Measurements from ENCODE around the gene THRB. TPM values are rescaled to one million over a fixed set of nuclear protein-coding genes. Genes with fewer than 3 reads are reported as not detected.

The THRB gene
- total and polyA plus RNA-seq, 5 experiments from 2014 or later: not detected

DNA sequence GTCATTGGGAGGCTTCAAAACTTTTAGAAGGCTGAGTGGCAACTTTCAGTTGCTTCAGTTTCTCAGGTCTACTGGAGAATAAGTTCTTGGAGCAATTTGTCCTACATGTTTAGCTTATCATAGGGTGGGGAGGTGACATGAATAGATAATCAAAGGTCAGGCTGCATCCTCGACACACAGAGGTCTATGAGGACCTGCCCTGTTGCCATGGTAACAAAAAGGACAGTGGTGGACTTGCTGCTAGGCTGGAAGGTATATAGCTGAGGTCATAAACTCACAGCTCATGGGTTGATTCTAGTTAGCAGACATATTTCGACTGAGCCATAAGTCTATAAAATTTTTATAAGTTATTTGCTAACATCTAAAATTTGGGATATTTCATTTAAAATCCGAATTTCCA lies 267.0 kb downstream of the THRB start:
- Mint-ChIP-seq H3K36me3 (no peaks in the 10 kb centered on the region), H3K27me3 (no peaks in the 10 kb centered on the region), H3K27ac (no peak overlapping the region), H3K4me3 (no peak overlapping the region), H3K9me3 (no peaks in the 10 kb centered on the region), H3K4me1 (peaks cover 0 to 4% (median 0%) of the 10 kb centered on the region in 4 donors)
- POLR2A ChIA-PET: no interaction called here
- DNase-seq (no peak), ATAC-seq (no peak)

DNA sequence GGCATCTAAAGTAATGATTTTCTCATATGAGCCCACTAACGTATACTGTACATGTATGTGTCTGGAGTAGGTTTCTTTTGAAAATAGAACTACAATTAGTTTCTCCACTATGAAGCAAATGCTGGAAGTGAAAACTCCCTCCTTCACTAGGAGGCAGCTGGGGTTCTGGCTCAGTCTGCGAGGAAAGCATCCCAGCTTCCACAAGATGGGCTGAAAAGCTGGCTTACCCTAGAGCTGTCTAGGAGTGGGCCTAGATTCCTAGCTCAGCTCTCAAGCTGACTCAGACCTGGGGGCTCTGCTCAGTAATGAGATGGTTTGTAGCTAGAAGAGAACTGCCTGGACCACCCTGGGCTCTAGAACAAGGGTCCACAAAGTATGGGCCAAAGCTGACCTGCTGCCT lies 268.3 kb downstream of the THRB start:
- peaks cover 0 to 4% (median 0%) of the 10 kb centered on the region in 4 donors for H3K4me1 Mint-ChIP-seq
- no peaks in the 10 kb centered on the region for H3K36me3 Mint-ChIP-seq
- H3K9me3 Mint-ChIP-seq: no peaks in the 10 kb centered on the region
- POLR2A ChIA-PET: no interaction called here
- H3K27ac Mint-ChIP-seq: no peak overlapping the region
- H3K4me3 Mint-ChIP-seq: no peak overlapping the region
- DNase-seq (no peak), ATAC-seq (peak in 1 of 2 donors; percentile 18)
- peaks cover 0 to 7% (median 4%) of the 10 kb centered on the region in 5 donors for H3K27me3 Mint-ChIP-seq

DNA sequence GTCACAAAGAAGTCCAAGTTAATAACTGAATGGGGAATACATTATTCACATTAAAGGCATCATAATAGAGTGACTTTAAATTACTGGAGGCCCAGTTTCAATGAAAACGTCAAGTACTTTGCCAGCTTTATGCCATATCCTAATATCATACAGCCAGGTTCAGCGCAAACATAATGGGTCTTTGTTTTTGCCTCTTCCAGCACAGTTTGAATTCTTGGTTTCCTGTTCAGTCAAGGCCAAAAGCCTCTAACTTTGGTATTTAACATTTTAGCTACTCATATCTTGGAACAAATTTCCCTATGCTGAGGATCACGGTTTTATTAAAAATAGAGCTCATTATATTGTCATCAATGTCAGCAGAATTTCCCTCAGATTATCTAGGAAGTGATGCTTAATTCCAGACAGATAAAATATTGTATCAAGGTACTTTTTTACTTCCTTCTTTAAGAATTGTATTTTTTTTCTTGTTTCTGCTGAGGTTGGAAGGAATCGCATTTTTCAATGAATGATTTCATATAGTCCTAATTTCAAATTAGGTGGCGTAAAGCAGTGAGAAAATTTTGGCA lies 269.2 kb downstream of the THRB start:
- Mint-ChIP-seq H3K4me3 (no peak overlapping the region), H3K36me3 (no peaks in the 10 kb centered on the region), H3K9me3 (no peaks in the 10 kb centered on the region), H3K27ac (no peak overlapping the region), H3K4me1 (peaks cover 0 to 4% (median 0%) of the 10 kb centered on the region in 4 donors), H3K27me3 (peaks cover 0 to 12% (median 4%) of the 10 kb centered on the region in 5 donors)
- ATAC-seq (no peak), DNase-seq (no peak)
- POLR2A ChIA-PET: no interaction called here

DNA sequence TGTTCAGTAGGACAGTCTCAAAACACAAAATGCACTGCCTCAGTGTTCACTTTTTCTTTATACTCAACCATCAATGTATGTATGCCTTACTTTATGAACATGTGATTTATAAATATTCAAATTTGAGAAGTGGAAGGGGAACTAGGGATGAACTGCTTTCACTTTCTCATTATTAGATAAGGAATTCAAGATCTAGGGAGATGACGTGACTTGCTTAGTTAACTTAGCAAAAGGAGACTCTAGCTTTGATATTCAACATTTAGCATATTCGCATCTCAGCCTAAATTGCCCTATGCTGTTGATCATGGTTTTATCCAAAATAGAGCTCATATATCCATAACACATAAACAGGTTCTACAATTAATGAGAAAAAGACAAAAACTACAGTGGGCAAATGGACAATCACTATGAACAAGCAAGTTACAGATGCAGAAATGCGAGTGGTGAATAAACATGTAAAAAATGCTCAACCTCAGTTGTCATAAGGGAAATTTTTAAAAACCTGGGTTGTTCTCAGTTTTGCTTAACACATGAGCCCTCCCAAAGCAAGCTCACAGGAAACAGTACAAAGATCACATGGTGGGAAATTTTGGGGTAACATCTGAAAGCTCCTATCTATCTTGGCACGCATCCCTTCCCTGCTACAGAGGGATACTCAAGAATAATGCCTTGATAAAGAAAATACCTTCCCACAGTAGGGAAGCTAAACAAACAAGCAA lies 269.8 kb downstream of the THRB start:
- POLR2A ChIA-PET: no interaction called here

DNA sequence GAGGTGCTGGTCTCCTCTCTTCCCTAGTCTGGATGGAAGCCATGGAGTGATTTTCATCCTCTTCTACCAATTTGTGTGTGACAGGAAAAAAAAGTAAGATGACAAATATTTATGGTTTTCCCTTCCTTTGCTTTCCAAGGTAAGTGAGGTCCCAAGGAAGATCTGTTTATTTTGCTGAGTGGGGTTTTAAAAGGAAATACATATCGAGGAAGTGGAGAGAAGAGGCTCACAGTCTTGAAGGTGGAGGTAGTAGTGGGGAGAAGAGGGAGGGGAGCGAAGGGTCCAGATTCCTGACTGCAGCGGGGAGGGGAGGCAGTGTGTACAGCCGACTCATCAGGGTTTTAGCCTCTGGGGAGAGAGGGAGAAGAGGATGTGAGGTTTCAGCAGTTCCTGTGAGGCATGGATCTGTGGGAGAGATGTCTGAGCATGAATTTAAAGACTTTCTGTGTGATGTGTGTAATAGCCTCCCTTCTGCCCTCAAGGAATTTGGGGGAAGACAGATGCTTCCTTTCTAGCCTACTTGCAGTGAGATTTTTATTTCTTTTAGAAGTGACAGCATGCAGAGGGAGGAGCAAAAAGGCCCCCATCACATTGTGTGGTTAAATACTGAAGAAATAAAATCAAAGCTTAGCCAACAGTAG lies 272.4 kb downstream of the THRB start:
- Mint-ChIP-seq H3K9me3 (no peaks in the 10 kb centered on the region), H3K36me3 (no peaks in the 10 kb centered on the region), H3K4me1 (peaks cover 0 to 4% (median 0%) of the 10 kb centered on the region in 4 donors), H3K4me3 (no peak overlapping the region), H3K27ac (no peak overlapping the region), H3K27me3 (peaks cover 0 to 13% (median 4%) of the 10 kb centered on the region in 5 donors)
- DNase-seq (no peak), ATAC-seq (no peak)
- POLR2A ChIA-PET: no interaction called here

More for the DNA sequence above, 269.8 kb downstream of the THRB start:
- peaks cover 0 to 13% (median 4%) of the 10 kb centered on the region in 5 donors for H3K27me3 Mint-ChIP-seq
- peaks cover 0 to 4% (median 0%) of the 10 kb centered on the region in 4 donors for H3K4me1 Mint-ChIP-seq
- no peak overlapping the region for H3K27ac Mint-ChIP-seq
- H3K4me3 Mint-ChIP-seq: no peak overlapping the region
- no peaks in the 10 kb centered on the region for H3K36me3 Mint-ChIP-seq
- DNase-seq (no peak), ATAC-seq (no peak)
- no peaks in the 10 kb centered on the region for H3K9me3 Mint-ChIP-seq

DNA sequence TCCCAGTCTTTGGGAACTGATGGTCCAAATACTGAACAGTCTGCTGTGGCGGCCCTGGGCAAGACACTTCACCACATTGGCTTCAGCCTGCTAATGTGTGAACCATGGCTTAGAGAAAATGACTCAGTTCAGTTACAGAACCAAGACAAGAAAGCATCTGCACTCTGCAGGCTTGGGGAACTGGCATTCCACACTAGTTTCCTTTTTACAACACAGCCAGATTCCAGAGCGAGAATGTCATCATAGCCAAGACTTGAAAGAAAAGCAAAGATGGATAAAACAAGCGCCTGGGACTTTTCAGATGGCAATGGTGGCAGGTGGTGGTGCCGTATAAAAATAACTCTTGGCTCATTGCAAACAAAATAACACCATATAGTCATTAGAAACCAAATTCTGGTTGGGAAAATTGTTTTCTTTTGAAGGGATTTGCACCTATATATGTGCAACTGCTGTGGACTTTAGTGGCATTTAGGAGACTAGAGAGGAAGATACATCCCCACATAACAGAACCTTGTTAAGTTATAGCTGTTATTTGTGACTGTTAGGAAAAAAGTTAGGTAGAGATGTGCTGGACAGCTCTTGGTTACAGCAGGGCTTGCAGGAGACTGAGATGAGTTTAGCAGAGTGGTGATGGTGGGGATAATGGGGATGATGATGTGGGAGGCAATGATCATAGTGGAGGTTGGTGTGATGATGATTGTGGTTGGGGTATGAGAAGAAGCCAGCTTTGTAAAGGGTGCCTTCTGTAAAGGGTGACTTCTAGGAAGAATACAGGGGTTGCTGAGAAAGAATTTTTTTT lies 273.6 kb downstream of the THRB start:
- peaks cover 0 to 4% (median 0%) of the 10 kb centered on the region in 4 donors for H3K4me1 Mint-ChIP-seq

DNA sequence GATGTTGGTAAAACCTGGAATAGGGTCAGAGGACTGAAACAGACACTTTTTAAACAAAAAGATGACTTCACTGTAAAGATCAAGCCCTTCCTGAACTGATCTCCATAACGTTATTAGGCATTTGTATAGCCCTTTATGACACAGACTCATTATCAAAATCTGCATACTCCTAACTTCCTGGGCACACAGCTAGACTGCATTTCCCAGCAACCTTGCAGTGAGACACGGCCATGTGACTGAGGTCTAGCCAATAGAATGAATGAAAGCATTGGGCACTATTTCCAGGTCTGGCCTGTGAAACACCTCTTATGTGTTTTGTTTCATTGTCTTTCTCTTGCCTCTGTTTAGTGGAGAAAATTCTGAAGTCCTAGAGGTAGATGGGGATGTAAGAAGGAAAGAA lies 279.1 kb downstream of the THRB start:
- DNase-seq (no peak), ATAC-seq (no peak)
- Mint-ChIP-seq H3K27ac (no peak overlapping the region), H3K9me3 (no peaks in the 10 kb centered on the region), H3K4me3 (no peak overlapping the region), H3K36me3 (no peaks in the 10 kb centered on the region), H3K27me3 (peaks cover 2 to 14% (median 12%) of the 10 kb centered on the region in 5 donors), H3K4me1 (no peaks in the 10 kb centered on the region)
- POLR2A ChIA-PET: no interaction called here

More for the DNA sequence above, 273.6 kb downstream of the THRB start:
- no peak for DNase-seq
- POLR2A ChIA-PET: no interaction called here
- Mint-ChIP-seq H3K4me3 (no peak overlapping the region), H3K27ac (no peak overlapping the region), H3K36me3 (no peaks in the 10 kb centered on the region), H3K9me3 (no peaks in the 10 kb centered on the region), H3K27me3 (peaks cover 0 to 13% (median 4%) of the 10 kb centered on the region in 5 donors)
- no peak for ATAC-seq

DNA sequence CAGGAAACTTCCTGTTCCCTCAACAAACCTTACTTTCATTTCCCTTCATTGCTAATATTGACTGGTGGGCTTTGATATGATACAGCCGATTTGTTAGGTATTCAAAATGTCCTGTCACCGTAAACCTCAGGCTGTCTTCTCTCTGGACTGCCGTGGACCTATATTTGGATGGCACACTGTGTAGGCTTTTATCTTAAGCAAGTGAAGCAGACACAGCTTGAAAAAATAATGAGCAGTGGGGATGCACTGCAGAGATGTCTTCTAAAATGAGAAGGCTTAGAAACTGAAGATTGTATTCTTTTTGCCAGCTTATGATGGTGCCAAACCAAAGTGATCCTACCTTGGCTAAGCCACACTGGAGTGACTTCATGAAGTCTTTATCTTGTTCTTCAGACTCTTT lies 283.3 kb downstream of the THRB start:
- no peak for ATAC-seq
- no peak overlapping the region for H3K4me3 Mint-ChIP-seq
- no peaks in the 10 kb centered on the region for H3K4me1 Mint-ChIP-seq
- peaks cover 0 to 8% (median 0%) of the 10 kb centered on the region in 9 donors for H3K9me3 Mint-ChIP-seq
- no peak overlapping the region for H3K27ac Mint-ChIP-seq
- no peak for DNase-seq
- peaks cover 5 to 13% (median 10%) of the 10 kb centered on the region in 5 donors for H3K27me3 Mint-ChIP-seq
- POLR2A ChIA-PET: no interaction called here
- H3K36me3 Mint-ChIP-seq: no peaks in the 10 kb centered on the region

DNA sequence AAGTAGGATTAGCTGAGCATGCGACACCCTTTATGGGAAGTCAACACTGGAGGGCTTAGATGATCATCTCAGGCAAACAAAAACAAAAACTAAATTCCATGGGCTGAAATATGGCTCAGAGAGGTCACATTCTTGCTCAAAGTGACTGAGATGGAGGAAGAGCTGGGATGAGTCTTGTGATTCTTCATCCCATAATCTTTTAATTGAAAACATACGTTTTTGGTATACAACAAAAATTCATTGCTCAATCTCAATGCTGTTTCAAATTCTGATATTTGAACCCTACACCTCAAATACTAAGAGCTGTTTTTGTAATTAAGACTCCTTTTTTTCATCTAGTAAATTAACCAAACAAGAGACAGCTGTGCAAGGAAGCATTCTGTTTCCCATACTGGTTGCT lies 292.6 kb downstream of the THRB start:
- Mint-ChIP-seq H3K27me3 (peaks cover 9 to 34% (median 16%) of the 10 kb centered on the region in 5 donors), H3K4me3 (no peak overlapping the region), H3K9me3 (peaks cover 0 to 8% (median 5%) of the 10 kb centered on the region in 9 donors), H3K36me3 (peaks cover 0 to 9% (median 0%) of the 10 kb centered on the region in 3 donors), H3K27ac (no peak overlapping the region), H3K4me1 (no peaks in the 10 kb centered on the region)
- POLR2A ChIA-PET: no interaction called here
- DNase-seq (no peak), ATAC-seq (no peak)

DNA sequence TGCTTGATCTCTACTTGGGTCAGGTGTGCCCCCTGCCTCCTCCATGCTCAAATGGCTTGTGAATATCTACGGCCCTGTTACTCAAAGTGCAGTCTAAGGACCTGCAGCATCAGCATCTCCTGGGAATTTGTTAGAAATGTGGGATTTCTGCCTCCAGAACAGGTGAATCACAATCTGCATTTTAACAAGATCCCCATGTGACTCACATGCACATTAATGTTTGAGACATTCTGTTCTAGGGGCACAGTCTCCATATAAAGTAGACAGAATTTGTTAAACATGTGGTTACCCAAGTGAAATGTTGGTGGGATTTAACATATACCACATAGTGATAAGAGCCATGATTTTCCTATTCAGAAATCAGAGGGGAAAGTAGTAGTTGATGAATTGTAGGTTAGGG lies 293.3 kb downstream of the THRB start:
- Mint-ChIP-seq H3K27ac (no peak overlapping the region), H3K9me3 (peaks cover 0 to 8% (median 5%) of the 10 kb centered on the region in 9 donors), H3K4me3 (no peak overlapping the region), H3K27me3 (peaks cover 9 to 34% (median 17%) of the 10 kb centered on the region in 5 donors), H3K4me1 (no peaks in the 10 kb centered on the region), H3K36me3 (peaks cover 0 to 9% (median 0%) of the 10 kb centered on the region in 3 donors)
- DNase-seq (no peak), ATAC-seq (no peak)
- POLR2A ChIA-PET: no interaction called here

DNA sequence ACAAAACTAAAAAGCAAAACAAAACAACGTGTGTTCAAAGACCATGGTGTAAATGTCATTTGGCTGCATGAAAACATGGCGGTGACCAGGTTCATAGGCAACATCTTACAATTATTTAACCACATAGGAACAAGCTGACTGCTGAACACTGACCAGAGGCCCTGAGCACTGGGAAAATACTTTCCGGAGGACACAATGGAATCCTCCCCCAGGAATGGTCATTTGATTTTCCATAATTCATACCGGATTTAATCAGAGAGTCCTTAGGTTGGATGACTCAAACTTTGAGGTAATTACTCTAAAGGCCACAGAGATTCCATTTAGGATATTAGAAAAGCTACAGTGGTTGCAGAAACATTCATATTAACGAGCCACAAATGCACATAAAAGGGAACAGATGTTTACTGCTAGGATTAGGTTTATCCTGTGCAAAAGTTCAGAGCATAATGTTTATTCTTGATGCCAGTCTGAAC lies 294.8 kb downstream of the THRB start:
- DNase-seq (no peak), ATAC-seq (no peak)
- Mint-ChIP-seq H3K9me3 (peaks cover 0 to 7% (median 4%) of the 10 kb centered on the region in 9 donors), H3K27ac (no peak overlapping the region), H3K4me3 (no peak overlapping the region), H3K27me3 (peaks cover 9 to 29% (median 15%) of the 10 kb centered on the region in 5 donors), H3K4me1 (no peaks in the 10 kb centered on the region), H3K36me3 (peaks cover 0 to 9% (median 0%) of the 10 kb centered on the region in 3 donors)
- POLR2A ChIA-PET: no interaction called here

DNA sequence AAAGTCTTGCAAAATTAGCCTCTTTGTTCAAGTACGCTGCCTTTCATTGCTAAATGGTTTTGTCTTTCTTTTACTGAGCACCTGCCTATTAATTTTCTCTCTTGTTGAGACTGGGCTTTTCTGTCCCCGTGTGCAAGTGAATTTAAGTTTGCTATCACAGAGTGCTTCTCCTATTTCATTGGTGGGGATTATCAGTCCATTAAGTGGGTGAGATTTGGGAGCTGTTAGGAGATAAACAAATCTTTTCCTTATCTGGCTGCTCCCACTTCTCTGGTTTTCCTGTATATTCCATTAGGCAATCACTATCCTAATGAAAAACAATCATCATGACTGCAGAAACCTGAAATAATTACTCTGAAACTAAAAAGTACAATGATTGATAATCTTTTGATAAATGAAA lies 295.4 kb downstream of the THRB start:
- Mint-ChIP-seq H3K4me3 (no peak overlapping the region), H3K27me3 (peaks cover 9 to 24% (median 14%) of the 10 kb centered on the region in 5 donors), H3K27ac (no peak overlapping the region), H3K9me3 (peaks cover 0 to 7% (median 1%) of the 10 kb centered on the region in 9 donors), H3K36me3 (peaks cover 0 to 9% (median 0%) of the 10 kb centered on the region in 3 donors), H3K4me1 (no peaks in the 10 kb centered on the region)
- DNase-seq: no peak
- no peak for ATAC-seq
- POLR2A ChIA-PET: no interaction called here

Measured in naive thymus-derived CD8-positive, alpha-beta T cell (primary cell).